ENCODE data around the gene CDK6. TPM values are rescaled to one million over a fixed set of nuclear protein-coding genes. Genes with fewer than 3 reads are reported as not detected.

The CDK6 gene
- total and polyA plus RNA-seq, 9 of the 15 experiments (the other 6 are each of a cell fraction or from before 2014, with no cell fraction given): 7.6 to 109 (median 44.4) TPM

DNA sequence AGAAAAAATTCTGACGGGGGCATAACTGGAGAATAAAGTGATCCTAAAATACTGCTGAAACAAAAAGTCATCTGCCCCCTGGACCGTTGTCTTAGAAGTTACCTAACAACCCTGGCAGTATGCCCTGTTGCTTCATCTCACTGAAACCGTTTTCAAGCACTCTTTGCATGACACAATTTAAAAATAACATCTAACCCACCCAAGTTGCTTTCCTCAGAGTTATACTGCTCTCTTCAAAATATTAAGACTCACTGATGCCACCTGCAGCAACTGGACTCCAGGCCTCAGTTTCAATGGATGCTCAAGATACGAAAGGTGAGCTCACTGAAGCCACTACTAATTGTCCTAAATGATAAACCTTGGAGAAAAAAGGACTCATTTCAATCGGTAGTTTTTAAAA lies 57.4 kb downstream of the CDK6 start:
- in situ Hi-C loops (cut with MboI) (no loop called here), intact Hi-C loops (cut with micrococcal nuclease) (no loop called here)
- ChIA-PET POLR2A (interaction anchor here (1.9 kb wide), 1 partner anchor 12 kb away, joined by 8 read pairs; no protein-coding TSS in a partner anchor), CTCF (ENCODE audit: low intra/inter-chr PET ratio) (no interaction called here)
- H3K4me1 ChIP-seq (replicated peaks in 1 of 2; ENCODE audit: control insufficient read depth in 2 of 2, insufficient read depth in 2 of 2, low read length in 2 of 2): no peaks in the 10 kb centered on the region
- no peak overlapping the region for H3K4me2 ChIP-seq (ENCODE audit: insufficient read depth, low read length)
- no peaks in the 10 kb centered on the region for H3K27me3 ChIP-seq (ENCODE audit: control insufficient read depth in 2 of 2, insufficient read depth in 2 of 2, low read length in 2 of 2)
- ATAC-seq: no peak
- H3K27ac ChIP-seq (ENCODE audit: extremely low read depth, low read depth, low read length): no peak overlapping the region
- no peak for DNase-seq (ENCODE audit: extremely low read depth in 1 of 4, low spot score in 3 of 4)
- WGBS (ENCODE audit: insufficient coverage, low coverage, missing lambda C conversion rate): 86% methylated on average over 5 of the region's 5 CpGs
- TF ChIP-seq NR1H2 (CRISPR knock-in tag; IDR thresholded peaks at IDR 0.05) (no peak), ZBTB17 (CRISPR knock-in tag; IDR thresholded peaks at IDR 0.05) (no peak), ZNF668 (CRISPR knock-in tag; IDR thresholded peaks at IDR 0.05) (no peak), PTBP1 (IDR thresholded peaks at IDR 0.05; ENCODE audit: low read depth, low read length) (no peak), MBD2 (IDR thresholded peaks at IDR 0.05; ENCODE audit: borderline replicate concordance, low read depth) (no peak), ZNF324 (CRISPR knock-in tag; IDR thresholded peaks at IDR 0.05) (no peak), ARID1B (IDR thresholded peaks at IDR 0.05) (no peak), ZNF311 (CRISPR knock-in tag; IDR thresholded peaks at IDR 0.05) (no peak), ZNF146 (CRISPR knock-in tag; IDR thresholded peaks at IDR 0.05; ENCODE audit: unreplicated experiment) (no peak)
- TF ChIP-seq, protein P1, sequence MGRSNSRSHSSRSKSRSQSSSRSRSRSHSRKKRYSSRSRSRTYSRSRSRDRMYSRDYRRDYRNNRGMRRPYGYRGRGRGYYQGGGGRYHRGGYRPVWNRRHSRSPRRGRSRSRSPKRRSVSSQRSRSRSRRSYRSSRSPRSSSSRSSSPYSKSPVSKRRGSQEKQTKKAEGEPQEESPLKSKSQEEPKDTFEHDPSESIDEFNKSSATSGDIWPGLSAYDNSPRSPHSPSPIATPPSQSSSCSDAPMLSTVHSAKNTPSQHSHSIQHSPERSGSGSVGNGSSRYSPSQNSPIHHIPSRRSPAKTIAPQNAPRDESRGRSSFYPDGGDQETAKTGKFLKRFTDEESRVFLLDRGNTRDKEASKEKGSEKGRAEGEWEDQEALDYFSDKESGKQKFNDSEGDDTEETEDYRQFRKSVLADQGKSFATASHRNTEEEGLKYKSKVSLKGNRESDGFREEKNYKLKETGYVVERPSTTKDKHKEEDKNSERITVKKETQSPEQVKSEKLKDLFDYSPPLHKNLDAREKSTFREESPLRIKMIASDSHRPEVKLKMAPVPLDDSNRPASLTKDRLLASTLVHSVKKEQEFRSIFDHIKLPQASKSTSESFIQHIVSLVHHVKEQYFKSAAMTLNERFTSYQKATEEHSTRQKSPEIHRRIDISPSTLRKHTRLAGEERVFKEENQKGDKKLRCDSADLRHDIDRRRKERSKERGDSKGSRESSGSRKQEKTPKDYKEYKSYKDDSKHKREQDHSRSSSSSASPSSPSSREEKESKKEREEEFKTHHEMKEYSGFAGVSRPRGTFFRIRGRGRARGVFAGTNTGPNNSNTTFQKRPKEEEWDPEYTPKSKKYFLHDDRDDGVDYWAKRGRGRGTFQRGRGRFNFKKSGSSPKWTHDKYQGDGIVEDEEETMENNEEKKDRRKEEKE (IDR thresholded peaks at IDR 0.05; ENCODE audit: borderline replicate concordance in 1 of 2, control insufficient read depth in 1 of 2, low read depth in 2 of 2, low read length in 1 of 2): no peak
- TF ChIP-seq, protein P2, sequence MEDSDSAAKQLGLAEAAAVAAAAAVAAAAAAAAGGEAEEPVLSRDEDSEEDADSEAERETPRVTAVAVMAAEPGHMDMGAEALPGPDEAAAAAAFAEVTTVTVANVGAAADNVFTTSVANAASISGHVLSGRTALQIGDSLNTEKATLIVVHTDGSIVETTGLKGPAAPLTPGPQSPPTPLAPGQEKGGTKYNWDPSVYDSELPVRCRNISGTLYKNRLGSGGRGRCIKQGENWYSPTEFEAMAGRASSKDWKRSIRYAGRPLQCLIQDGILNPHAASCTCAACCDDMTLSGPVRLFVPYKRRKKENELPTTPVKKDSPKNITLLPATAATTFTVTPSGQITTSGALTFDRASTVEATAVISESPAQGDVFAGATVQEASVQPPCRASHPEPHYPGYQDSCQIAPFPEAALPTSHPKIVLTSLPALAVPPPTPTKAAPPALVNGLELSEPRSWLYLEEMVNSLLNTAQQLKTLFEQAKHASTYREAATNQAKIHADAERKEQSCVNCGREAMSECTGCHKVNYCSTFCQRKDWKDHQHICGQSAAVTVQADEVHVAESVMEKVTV (CRISPR knock-in tag; IDR thresholded peaks at IDR 0.05): no peak
- TF ChIP-seq, protein P3, sequence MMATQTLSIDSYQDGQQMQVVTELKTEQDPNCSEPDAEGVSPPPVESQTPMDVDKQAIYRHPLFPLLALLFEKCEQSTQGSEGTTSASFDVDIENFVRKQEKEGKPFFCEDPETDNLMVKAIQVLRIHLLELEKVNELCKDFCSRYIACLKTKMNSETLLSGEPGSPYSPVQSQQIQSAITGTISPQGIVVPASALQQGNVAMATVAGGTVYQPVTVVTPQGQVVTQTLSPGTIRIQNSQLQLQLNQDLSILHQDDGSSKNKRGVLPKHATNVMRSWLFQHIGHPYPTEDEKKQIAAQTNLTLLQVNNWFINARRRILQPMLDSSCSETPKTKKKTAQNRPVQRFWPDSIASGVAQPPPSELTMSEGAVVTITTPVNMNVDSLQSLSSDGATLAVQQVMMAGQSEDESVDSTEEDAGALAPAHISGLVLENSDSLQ (IDR thresholded peaks at IDR 0.05): no peak
- TF ChIP-seq, protein P4, sequence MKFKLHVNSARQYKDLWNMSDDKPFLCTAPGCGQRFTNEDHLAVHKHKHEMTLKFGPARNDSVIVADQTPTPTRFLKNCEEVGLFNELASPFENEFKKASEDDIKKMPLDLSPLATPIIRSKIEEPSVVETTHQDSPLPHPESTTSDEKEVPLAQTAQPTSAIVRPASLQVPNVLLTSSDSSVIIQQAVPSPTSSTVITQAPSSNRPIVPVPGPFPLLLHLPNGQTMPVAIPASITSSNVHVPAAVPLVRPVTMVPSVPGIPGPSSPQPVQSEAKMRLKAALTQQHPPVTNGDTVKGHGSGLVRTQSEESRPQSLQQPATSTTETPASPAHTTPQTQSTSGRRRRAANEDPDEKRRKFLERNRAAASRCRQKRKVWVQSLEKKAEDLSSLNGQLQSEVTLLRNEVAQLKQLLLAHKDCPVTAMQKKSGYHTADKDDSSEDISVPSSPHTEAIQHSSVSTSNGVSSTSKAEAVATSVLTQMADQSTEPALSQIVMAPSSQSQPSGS (CRISPR knock-in tag; IDR thresholded peaks at IDR 0.05): no peak
- H3K36me3 ChIP-seq (ENCODE audit: control insufficient read depth, insufficient read depth, low read length): peaks cover 18% of the 10 kb centered on the region
- no peak for FAIRE-seq
- H2AFZ ChIP-seq (ENCODE audit: low read depth, low read length): no peak overlapping the region
- no peaks in the 10 kb centered on the region for H4K20me1 ChIP-seq (replicated peaks; ENCODE audit: control insufficient read depth, insufficient read depth, low read length)
- H3K9ac ChIP-seq (ENCODE audit: insufficient read depth in 1 of 2, low read depth in 2 of 2, low read length in 2 of 2): no peak overlapping the region
- H3K9me1 ChIP-seq (ENCODE audit: control insufficient read depth, insufficient read depth, low read length): no peaks in the 10 kb centered on the region
- H3K4me3 ChIP-seq: no peak overlapping the region
- peaks cover 61% of the 10 kb centered on the region for H3K79me2 ChIP-seq (ENCODE audit: control insufficient read depth, insufficient read depth, low read length)
- no peaks in the 10 kb centered on the region for H3K9me3 ChIP-seq (replicated peaks; ENCODE audit: control insufficient read depth, insufficient read depth, low read depth, low read length)
- BruUV-seq (replicated peaks): no TSS peak

All from K562 (cell line).